HG02852 (cell line): Measurements from ENCODE around the gene RBM15.

Experiments used
- ATAC-seq: cut with Tn5 transposase; IDR thresholded peaks from one replicate; pipeline ENCODE4 v1.9.1; 2021; ENCODE audit warnings: mild to moderate bottlenecking, moderate library complexity; ENCODE audit not compliant: unreplicated experiment

The RBM15 gene, protein sequence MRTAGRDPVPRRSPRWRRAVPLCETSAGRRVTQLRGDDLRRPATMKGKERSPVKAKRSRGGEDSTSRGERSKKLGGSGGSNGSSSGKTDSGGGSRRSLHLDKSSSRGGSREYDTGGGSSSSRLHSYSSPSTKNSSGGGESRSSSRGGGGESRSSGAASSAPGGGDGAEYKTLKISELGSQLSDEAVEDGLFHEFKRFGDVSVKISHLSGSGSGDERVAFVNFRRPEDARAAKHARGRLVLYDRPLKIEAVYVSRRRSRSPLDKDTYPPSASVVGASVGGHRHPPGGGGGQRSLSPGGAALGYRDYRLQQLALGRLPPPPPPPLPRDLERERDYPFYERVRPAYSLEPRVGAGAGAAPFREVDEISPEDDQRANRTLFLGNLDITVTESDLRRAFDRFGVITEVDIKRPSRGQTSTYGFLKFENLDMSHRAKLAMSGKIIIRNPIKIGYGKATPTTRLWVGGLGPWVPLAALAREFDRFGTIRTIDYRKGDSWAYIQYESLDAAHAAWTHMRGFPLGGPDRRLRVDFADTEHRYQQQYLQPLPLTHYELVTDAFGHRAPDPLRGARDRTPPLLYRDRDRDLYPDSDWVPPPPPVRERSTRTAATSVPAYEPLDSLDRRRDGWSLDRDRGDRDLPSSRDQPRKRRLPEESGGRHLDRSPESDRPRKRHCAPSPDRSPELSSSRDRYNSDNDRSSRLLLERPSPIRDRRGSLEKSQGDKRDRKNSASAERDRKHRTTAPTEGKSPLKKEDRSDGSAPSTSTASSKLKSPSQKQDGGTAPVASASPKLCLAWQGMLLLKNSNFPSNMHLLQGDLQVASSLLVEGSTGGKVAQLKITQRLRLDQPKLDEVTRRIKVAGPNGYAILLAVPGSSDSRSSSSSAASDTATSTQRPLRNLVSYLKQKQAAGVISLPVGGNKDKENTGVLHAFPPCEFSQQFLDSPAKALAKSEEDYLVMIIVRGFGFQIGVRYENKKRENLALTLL

DNA sequence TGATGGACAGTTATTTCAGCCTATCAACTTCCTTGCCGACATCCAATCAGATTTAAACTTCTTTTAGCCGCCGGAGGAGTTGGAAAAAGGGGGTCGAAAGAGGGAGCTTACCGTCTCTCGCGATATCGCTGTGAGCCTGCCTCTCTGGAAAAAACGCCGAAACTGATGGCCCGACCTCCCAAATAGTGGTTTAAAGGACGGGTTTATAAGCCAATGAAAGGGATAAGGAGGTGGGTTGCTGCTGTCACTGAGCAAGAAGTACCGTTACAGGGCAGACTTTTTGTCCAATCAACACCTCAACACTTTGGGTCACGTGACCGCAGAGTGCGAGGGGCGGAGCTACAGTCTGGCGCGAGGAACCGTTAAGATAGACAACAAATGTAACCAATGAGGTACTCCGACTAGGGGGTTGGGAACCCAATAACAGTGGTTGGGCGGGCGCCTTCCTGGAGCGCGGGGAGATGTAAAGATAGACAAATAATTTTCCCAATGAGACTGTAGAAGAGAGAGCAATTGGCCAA is at the start of gene RBM15:
RBM15 (plus strand) TSS at position 492 of the 521 bp plus-strand sequence; CDS start at position 521, 29 bp downstream.
- ATAC-seq: peak; percentile 71

DNA sequence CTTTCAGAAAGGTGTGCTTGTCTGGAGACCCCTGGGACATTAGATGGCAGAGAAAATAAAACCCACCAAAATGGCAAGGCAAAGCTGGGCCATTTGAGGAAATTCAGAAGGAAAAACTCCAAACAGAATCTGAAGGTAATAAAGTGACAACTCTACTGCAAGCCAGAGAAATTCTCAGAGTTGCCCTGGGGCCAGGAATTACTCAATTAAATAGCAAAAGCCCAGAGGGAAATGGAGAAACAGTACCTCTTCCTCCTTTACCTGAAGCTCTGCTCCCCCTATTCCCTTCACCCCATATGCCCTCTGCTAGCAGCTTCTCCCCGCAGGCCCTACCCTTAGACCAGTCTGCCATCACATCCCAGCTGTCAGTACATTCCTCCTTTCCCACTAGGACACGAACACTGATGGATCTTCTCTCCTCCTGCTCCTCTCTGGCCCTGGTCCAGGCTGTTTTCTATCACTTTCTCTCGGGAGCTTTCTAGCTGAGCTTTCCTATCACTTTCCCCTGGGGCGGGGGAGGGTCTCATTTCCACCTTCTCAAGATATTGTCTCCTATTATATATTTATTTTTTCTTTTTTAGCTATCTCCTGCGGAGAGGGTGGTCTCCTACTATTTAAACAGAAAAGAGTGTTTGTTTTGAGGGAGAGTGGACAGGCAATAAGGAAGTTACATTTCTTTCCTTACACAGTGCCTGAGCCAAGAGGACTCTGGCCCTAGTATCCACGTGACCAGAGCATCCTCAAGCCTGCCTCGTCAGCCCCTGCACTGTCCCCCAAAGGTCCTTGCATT is 47.7 kb upstream of the RBM15 start:
- no peak for ATAC-seq

DNA sequence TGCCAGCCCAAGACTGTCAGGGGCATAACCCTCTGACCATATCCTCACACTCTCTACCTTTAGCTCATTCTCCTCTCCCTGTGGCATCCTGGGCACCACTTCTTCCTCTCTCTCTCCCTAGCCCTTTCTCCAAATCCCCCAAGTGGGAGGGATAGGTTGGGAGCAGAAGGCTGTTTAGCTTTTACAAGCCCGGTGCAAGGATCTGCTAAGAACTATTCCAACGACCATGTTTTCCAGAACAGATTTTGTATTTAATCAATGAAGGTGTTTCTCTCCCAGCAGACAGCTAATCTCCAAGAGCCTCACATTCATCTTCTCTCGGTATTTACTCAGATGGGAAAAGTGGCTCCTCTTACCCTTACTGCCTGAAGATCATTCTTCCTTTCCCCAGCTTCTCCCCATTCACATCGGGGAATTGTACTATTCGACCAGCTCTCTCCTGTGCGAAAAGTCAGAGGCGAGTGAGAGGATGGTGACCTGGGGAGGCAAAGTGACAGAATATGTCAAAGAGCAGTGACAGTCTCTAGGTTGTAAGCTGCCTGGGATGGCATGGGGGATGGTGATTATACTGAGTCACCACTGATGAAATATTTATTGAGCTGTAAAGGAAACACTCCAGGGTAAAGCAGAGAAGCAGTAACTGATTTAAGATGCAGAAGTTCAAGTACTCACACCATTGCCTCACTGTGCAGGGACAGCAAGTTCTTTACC is 47.0 kb upstream of the RBM15 start:
- no peak for ATAC-seq

DNA sequence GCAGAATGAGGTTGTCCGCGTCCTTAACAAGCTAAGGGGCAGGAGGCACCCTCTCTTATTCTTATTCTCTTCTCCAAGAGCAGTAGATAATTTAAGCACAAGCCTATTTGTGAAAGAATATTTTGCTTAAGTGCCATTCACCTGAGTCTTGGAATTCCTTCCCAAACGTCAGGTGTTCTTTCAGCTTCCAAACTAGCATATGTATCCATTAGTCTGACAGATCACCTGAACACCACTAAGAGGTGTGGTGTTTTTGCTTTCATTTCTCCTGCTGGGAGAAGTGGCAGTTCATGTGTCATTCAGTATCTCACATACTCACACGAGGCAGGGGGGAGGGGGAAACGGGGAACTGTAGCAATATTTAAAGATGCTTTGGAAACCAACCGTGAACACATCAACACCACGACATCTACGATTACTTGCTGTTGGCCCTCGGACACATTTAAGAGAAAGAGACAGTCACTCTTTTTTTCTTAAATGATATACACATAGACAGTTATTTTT is 45.5 kb upstream of the RBM15 start:
- ATAC-seq: no peak

DNA sequence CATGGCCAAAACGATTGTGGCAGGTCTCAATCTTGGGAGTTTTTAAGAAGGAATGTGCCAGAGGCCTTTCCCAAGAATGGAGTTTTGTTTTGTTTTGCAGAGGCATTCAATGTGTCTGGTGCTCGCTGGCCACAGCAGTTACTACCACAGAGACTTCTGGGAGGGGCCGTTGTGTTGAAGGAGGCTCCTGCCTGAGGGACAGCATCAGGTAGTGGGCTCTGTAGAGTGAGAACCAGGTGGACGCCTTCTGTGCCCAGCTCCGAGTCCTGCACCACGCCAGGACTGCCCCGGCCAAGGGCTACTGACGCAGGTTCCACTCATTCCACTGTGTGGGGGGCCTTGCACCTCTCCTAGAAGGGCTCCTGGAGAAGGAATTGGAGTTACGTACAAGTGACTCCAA is 44.9 kb upstream of the RBM15 start:
- no peak for ATAC-seq

DNA sequence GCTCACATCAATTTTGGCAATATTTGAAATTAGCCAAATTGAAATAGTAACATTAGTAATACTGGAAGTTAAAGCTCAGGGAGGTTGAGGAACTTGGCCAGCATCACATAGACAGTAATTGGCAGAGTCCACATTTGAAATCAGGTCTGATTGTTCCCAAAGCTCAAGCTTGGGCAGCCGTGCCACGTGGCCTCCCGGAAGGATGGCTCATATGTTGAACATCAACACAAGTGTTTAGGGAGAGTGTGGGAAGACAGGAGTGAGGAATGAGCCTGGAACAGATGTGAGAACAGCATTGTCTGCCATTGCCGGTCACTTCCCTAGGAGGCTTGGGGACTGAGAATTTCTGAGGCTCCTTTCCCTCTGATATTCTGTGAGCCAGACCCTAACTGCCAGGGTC is 40.2 kb upstream of the RBM15 start:
- ATAC-seq: no peak

DNA sequence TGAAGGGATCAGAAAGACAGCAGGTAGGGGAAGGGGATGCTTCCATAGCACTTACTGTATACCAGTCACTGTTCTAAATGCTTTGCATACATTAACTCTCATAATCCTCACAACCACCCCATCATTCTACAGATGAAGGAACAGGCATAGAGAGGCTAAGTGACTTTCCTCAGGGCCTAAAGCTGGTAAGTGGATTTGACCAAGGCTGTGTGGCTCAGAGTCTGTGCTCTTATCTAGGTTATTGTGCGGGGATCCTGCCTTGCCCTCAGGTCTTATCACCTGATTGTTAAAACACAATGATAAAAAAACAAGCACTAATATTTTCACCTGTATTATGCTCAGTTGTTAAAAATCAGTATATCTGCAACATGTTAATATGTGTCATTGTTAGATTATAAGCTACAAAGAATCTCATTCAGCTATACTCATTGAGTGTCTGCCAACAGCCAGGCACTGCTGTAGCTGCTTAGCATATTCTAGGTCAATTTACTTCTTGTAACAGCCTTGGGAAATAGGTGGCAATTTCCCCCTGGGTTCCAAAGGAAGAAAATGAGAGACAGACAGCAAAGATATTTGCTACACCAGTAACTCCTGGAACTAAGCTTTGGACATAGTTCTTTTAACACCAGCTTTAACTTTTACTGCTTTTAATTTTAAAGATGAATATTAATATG is 38.6 kb upstream of the RBM15 start:
- no peak for ATAC-seq

DNA sequence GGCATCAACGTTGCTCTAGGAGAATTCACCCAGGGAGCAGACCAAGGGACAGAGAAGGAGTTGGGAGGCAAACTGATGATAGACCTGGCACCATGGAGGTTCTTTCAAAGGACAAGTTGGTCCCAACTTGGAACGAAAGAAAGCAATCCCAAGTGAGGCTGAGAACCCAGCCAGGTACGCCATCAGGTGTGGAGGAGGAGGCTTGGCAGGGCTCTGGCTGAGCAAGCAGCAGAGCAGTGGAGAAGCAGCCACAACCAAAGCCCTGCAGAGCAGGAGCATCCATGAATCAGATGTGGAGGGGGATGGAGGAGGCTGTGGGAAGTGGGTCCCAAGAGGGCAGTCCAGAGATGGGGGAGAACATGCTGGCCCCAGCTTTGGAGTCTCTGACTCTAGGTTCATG is 36.3 kb upstream of the RBM15 start:
- no peak for ATAC-seq

DNA sequence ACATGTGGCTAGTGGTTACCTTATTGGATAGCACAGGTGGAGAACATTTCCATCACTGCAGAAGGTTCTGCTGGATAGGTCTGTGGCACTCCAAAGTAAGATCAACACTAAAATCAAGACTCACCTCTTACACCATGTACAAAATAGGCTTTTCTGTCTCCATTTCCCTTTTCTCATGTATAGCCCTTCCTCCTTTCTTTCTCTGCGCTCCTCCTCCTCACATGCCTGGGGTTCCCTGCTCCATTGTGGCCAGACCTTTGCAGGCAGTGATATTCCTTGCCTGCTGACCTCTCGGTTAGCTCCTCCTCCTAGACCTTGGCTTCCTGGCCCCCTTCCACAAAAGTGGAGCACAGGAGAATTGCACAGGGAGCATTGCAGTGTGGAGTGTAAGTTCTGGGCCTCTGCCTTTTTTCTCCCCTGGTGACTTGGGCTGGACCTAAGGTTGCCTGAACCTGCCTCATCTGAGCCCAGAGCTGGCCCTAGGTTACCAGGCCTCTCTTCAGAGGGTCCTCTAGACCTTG is 33.2 kb upstream of the RBM15 start:
- ATAC-seq: no peak

DNA sequence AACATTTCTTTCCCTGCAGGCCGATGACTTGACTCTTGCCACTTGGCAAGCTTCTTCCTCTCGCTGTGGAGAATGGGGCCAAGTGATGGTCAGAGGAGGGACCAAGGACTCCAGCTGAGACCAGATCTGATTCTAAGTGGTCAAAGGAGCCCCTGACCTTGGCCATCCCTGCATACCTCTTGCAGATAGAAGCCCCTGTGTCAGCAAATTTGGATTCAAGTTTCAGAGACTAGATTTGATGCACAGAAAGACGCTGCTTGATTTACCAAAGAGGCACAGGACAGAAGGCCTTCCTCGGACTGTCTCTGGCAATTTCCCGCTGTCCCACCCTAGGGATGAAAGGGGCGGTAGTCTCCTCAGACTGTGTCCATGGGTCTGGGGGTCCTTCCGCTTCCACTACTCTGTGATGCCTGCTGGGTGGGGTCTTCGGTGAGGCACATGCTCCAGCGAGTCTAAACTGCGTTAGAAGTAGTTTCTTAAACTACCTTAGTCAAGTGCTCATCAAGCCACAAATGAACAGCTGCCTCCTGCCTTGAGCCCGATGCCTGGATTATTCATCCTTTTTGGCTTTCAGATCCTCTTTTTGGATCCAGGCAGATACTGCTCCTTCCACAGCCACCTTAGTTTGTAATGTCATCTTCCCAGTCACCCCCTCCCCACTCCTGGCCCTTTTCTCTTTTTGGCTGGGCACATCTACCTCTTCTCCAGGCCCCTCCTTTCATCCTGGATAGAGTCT is 31.8 kb upstream of the RBM15 start:
- no peak for ATAC-seq

DNA sequence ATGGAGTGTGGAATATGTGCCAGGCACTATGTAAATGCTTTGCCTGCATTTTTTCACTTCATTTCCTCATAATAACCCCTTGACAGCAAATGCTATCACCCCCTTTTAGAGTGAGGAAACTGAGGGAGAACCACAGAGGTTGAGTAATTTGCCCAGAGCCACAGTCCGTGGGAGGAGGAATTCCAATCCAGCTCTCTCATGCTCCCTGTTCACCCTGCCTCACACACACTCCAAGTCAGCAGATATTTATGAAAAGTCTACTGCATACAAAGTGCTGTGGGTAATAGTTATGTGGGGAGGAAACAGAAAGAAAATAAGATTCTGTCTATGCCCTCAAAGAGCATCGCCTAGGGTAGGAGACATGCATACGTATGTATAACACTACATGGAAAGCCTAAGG is 30.9 kb upstream of the RBM15 start:
- no peak for ATAC-seq

DNA sequence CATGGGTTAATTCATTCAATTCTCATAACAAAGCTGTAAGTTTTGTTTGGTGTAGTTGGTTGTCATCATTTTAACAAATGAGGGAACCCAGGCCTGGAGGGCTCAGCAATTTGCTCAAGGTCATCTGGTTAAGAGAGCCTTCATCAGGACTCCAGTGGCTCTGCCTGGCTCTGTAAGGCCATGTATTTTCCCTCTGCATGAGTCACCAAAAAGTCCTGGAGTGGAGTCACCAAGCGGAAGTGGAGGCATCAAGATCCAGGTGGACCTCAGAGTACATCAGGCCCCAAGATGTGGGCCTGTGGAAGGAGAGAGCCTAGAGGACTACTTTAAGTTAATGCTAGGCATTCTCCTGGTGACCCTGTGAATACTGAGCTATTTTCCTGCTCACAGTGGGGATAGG is 30.0 kb upstream of the RBM15 start:
- ATAC-seq: no peak

DNA sequence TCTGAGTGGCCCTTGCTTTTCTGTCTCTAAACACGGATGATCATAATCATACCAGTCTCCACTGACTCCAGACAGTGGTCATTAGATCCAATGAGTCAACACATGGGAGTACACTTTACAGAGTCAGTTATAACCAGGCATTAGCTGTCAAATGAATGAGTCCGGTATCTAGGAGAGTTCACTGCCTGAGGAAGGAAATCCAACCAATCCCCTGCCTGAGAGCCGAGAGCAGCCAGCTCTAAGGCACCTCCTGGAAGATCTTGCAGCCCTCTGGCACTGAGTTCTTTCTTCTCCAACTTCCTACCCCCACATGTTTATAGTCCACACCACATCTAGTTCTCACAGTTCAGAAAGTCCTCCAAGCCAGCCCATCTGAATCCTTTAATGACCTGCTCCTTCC is 29.4 kb upstream of the RBM15 start:
- no peak for ATAC-seq

DNA sequence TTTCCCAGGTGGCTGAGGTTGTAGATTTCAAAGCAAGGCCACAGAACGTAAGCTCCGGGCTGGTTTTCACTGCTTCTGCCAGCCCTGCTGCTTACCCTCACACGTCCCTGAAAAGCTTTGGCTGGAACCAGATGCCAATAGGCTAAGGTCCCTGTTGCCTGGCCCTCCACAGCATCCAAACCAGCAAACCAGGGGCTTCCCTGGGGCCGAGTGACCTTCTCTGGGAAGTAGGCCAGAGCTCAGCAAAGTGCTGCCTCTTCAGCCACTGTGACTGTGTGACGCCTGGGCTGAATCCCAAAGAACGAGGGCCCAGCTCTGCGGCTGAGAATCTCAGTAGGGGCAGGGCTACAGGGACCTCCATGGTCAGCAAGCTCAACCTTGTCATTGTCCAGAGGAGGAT is 28.9 kb upstream of the RBM15 start:
- ATAC-seq: no peak

DNA sequence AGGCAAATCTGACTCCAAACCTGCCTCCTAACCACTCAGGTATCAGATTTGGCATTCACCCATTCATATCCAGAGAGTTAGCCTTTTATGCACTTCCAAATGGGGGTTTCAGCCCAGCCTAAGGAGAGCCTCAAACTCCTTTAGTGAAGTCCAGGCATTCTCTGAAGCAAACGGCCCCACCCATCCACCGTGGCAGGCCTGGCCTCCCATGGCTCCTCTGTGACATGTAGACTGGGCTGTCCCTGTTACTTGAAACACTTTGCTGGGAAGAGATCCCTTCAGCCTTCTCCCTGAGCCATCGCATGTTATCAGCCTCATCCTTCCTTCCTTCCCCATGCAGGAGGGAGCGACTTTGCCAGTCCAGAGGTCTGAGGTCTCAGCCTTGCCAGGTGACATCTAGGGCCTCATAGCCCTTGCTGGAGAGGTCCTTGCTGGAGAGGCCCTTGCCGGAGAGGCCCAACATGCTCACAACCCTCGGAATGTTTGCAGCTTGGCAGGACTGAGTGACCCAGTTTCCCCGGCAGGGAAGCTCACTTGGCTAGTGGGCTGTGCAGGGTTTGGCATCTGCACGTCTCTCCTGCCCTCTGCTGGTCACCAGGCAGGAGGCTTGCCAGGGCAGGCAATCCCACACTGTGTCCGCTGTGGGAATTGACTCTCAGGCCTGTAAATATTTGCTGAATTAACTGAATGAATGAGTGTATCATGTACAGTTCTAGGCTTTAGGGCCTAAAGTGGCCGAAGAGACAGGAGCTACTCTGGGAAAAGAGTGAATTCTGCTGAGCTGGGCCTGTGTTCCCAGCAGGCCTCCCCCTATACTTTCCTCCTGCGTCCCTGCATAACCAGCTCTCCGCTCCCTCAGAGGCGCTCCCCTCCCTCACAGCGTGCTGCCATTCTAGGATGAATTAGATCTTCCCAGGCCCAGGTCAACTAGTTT is 26.7 kb upstream of the RBM15 start:
- ATAC-seq: no peak

DNA sequence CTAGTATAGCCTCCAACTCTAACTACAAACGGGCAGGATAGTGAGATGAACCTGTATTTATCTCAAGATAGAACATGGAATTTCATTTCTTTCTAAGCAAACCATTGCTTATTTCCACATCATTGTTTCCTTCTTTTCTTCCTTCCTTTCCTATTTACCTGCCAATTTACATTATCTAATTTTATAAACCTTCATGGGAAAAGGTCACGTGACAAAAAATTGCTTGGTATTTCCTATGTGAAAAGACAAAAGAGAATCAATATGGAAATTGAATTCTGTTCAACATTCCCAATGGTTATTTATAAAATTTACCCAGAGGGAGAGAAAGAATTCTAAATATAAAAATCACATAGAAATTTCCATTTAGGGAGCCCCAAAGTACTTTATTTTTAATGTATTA is 22.4 kb upstream of the RBM15 start:
- no peak for ATAC-seq

DNA sequence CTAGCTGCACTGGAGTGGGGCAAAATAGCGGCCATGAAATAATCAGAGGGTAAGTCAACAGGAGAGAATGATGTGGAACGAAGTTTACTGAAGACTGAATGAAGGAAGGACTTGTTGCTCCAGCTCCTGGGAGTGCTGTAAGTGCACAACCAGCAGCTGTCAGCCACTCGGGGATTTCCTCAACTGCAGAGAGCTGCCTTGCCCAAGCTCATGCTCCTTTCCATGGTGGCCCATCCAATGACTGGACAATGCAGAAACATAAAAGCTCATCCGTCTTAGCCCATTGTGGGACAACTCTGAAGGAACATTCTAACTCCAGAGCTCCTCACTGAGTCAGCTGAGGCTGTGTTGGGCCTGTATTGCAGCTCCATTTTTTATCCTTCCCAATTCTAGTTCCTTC is 21.1 kb upstream of the RBM15 start:
- no peak for ATAC-seq
